ENCODE measurements around the gene OGFOD3. TPM values are rescaled to one million over a fixed set of nuclear protein-coding genes. Genes with fewer than 3 reads are reported as not detected.

Gene OGFOD3
- total and polyA plus RNA-seq, 9 of the 15 experiments (the other 6 are each of a cell fraction or from before 2014, with no cell fraction given): 0.69 to 44.7 (median 18.9) TPM

- no peak for TF ChIP-seq SIX5 (IDR thresholded peaks at IDR 0.05; ENCODE audit: borderline replicate concordance in 1 of 2, insufficient read depth in 1 of 2, low read depth in 1 of 2, low read length in 2 of 2)
- TF ChIP-seq TOE1 (IDR thresholded peaks at IDR 0.05; ENCODE audit: borderline replicate concordance): no peak
- no peak for TF ChIP-seq TOE1 (CRISPR knock-in tag; IDR thresholded peaks at IDR 0.05; ENCODE audit: borderline replicate concordance, low read depth)
- TF ChIP-seq ZBED1 (IDR thresholded peaks at IDR 0.05): no peak
- no peak for TF ChIP-seq BACH1 (tag; IDR thresholded peaks at IDR 0.05)
- peak; percentile 87 to 91 for TF ChIP-seq SIN3A (IDR thresholded peaks at IDR 0.05; ENCODE audit: borderline replicate concordance in 2 of 2, control insufficient read depth in 1 of 2, low read depth in 2 of 2, low read length in 2 of 2)
- no peak for TF ChIP-seq MECOM (CRISPR knock-in tag; IDR thresholded peaks at IDR 0.05)
- no peak for TF ChIP-seq PRMT5 (CRISPR knock-in tag; IDR thresholded peaks at IDR 0.05)
- TF ChIP-seq NFXL1 (CRISPR knock-in tag; IDR thresholded peaks at IDR 0.05): no peak
- no peak for TF ChIP-seq ZNF133 (CRISPR knock-in tag; IDR thresholded peaks at IDR 0.05)
- TF ChIP-seq ZBTB40 (IDR thresholded peaks at IDR 0.05): no peak
- TF ChIP-seq ZBTB40 (CRISPR knock-in tag; IDR thresholded peaks at IDR 0.05): no peak
- TF ChIP-seq, protein P1, sequence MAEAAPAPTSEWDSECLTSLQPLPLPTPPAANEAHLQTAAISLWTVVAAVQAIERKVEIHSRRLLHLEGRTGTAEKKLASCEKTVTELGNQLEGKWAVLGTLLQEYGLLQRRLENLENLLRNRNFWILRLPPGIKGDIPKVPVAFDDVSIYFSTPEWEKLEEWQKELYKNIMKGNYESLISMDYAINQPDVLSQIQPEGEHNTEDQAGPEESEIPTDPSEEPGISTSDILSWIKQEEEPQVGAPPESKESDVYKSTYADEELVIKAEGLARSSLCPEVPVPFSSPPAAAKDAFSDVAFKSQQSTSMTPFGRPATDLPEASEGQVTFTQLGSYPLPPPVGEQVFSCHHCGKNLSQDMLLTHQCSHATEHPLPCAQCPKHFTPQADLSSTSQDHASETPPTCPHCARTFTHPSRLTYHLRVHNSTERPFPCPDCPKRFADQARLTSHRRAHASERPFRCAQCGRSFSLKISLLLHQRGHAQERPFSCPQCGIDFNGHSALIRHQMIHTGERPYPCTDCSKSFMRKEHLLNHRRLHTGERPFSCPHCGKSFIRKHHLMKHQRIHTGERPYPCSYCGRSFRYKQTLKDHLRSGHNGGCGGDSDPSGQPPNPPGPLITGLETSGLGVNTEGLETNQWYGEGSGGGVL (CRISPR knock-in tag; IDR thresholded peaks at IDR 0.05): no peak
- TF ChIP-seq, protein P2, sequence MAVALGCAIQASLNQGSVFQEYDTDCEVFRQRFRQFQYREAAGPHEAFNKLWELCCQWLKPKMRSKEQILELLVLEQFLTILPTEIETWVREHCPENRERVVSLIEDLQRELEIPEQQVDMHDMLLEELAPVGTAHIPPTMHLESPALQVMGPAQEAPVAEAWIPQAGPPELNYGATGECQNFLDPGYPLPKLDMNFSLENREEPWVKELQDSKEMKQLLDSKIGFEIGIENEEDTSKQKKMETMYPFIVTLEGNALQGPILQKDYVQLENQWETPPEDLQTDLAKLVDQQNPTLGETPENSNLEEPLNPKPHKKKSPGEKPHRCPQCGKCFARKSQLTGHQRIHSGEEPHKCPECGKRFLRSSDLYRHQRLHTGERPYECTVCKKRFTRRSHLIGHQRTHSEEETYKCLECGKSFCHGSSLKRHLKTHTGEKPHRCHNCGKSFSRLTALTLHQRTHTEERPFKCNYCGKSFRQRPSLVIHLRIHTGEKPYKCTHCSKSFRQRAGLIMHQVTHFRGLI (CRISPR knock-in tag; IDR thresholded peaks at IDR 0.05): no peak
Observed at GRCh38 chr17:82418001-82418986, at the start of gene OGFOD3, which contains the start of gene HEXD (continued).
